ENCODE results near the gene LCE1C.

DNA sequence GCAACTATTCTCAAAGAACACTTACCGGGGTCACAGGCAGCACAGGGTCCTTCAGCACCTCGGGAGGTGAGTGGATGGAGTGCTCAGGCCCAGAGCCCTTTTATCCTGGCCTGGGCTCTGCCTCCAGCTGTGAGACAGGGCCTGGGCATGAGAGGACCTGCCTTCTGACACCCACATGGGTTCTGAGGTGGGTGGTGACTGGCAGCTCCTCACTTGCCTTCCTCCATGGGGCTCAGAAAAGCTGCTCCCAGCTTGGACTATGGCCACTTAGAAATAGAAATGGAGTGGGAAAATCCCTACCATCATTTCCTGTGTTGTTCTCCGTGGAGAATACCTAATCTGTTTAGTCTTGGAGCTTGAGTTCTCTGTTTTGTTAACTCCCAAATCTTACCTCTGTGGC lies at the start of gene LCE1C:
- TF ChIP-seq CHD1 (IDR thresholded peaks at IDR 0.05; ENCODE audit: low read depth, low read length) (no peak), SMC3 (IDR thresholded peaks at IDR 0.05; ENCODE audit: low read depth, low read length) (no peak), RAD21 (IDR thresholded peaks at IDR 0.05; ENCODE audit: low read length) (no peak), RFX5 (IDR thresholded peaks at IDR 0.05; ENCODE audit: low read depth, low read length) (no peak), POLR2A (IDR thresholded peaks at IDR 0.05; ENCODE audit: low read depth, low read length) (no peak), CEBPB (IDR thresholded peaks at IDR 0.05; ENCODE audit: low read depth, low read length) (no peak)
- TF ChIP-seq, protein P1, sequence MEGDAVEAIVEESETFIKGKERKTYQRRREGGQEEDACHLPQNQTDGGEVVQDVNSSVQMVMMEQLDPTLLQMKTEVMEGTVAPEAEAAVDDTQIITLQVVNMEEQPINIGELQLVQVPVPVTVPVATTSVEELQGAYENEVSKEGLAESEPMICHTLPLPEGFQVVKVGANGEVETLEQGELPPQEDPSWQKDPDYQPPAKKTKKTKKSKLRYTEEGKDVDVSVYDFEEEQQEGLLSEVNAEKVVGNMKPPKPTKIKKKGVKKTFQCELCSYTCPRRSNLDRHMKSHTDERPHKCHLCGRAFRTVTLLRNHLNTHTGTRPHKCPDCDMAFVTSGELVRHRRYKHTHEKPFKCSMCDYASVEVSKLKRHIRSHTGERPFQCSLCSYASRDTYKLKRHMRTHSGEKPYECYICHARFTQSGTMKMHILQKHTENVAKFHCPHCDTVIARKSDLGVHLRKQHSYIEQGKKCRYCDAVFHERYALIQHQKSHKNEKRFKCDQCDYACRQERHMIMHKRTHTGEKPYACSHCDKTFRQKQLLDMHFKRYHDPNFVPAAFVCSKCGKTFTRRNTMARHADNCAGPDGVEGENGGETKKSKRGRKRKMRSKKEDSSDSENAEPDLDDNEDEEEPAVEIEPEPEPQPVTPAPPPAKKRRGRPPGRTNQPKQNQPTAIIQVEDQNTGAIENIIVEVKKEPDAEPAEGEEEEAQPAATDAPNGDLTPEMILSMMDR (conservative IDR thresholded peaks at IDR 0.05; ENCODE audit: low read depth, low read length): no peak
- TF ChIP-seq, protein P2, sequence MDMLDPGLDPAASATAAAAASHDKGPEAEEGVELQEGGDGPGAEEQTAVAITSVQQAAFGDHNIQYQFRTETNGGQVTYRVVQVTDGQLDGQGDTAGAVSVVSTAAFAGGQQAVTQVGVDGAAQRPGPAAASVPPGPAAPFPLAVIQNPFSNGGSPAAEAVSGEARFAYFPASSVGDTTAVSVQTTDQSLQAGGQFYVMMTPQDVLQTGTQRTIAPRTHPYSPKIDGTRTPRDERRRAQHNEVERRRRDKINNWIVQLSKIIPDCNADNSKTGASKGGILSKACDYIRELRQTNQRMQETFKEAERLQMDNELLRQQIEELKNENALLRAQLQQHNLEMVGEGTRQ (IDR thresholded peaks at IDR 0.05; ENCODE audit: low read depth, low read length): no peak

Data from IMR-90 (cell line).